Measurements from ENCODE around the gene HEATR5A.

- TF ChIP-seq CTCF (IDR thresholded peaks at IDR 0.05) (no peak), POLR2A (IDR thresholded peaks at IDR 0.05) (no peak)
Observed at GRCh38 chr14:31346097-31346496, 74.3 kb downstream of the HEATR5A start.

All from Peyer's patch (tissue), 4 donors.